Measurements from ENCODE around the gene CARMIL1. TPM values are rescaled to one million over a fixed set of nuclear protein-coding genes. Genes with fewer than 3 reads are reported as not detected.

Gene CARMIL1
- total RNA-seq, 1 donor from 2014 or later, result 1.7 TPM

DNA sequence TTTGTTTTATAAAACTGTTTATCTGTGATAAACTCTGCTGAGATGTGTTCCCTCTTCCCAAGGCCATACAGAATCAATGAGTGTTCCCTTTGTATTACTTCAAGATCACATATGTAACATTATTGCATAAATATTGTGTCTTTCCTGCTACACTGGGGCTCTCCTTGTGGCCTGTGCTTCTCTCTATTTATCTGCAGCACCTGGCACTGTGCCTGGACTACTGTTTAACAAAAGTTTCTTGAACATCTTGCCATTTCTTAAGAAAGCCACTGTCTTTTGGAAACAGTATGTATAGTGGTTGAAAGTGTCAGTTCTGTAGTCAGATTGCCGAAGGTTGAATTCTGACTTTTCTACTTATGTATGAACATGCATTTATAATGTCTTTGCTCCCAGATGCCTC is 203.8 kb downstream of the CARMIL1 start:
- H3K9me3 Mint-ChIP-seq, result no peaks in the 10 kb centered on the region
- no peak overlapping the region for H3K27ac Mint-ChIP-seq
- intact Hi-C loops (cut with micrococcal nuclease), result no loop called here
- no peak overlapping the region for H3K4me3 Mint-ChIP-seq
- H3K36me3 Mint-ChIP-seq (ENCODE audit: low read depth), result no peaks in the 10 kb centered on the region
- DNase-seq (ENCODE audit: low spot score), result no peak
- H3K27me3 Mint-ChIP-seq (ENCODE audit: insufficient read depth), result no peaks in the 10 kb centered on the region
- H3K4me1 Mint-ChIP-seq (ENCODE audit: low read depth), result no peaks in the 10 kb centered on the region

DNA sequence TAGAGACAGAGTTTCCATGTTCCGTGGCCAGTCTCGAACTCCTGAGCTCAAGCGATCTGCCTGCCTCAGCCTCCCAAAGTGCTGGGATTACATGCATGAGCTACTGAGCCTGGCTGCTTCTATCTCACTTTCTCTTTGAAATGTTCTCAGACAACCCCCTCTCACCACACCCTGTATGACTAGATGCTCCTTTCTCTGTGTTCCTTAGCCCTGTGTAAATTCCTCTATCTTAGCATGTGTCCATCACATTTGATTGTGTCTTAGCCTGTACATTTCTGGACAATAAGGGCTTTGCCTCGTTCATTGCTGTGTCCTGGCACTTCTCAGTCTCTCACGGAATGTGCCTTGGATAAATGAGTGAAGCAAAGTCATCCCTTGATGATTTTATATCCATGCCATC is 204.8 kb downstream of the CARMIL1 start:
- no peaks in the 10 kb centered on the region for H3K4me1 Mint-ChIP-seq (ENCODE audit: low read depth)
- DNase-seq (ENCODE audit: low spot score), result no peak
- no peaks in the 10 kb centered on the region for H3K27me3 Mint-ChIP-seq (ENCODE audit: insufficient read depth)
- H3K36me3 Mint-ChIP-seq (ENCODE audit: low read depth), result no peaks in the 10 kb centered on the region
- intact Hi-C loops (cut with micrococcal nuclease), result no loop called here
- H3K4me3 Mint-ChIP-seq, result no peak overlapping the region
- H3K27ac Mint-ChIP-seq, result no peak overlapping the region
- H3K9me3 Mint-ChIP-seq, result no peaks in the 10 kb centered on the region

DNA sequence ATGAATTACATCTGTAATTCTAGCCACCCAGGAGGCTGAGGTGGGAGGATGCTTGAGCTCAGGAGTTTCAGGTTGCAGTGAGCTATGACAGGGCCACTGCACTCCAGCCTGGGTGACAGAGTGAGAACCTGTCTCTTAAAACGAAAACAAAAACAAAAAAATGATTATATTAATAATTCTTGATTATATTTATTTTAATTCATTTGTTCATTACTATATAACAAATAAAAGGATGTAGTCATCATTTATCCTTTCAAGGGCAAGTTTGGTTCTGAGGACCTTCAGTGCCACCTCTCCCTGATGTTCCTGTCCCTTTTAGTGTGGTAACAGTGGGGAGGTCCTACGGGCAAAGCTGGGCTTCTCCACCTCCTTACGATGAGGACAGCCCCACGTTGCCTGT is 205.7 kb downstream of the CARMIL1 start:
- peaks cover 3% of the 10 kb centered on the region for H3K4me1 Mint-ChIP-seq (ENCODE audit: low read depth)
- H3K36me3 Mint-ChIP-seq (ENCODE audit: low read depth), result no peaks in the 10 kb centered on the region
- no peaks in the 10 kb centered on the region for H3K27me3 Mint-ChIP-seq (ENCODE audit: insufficient read depth)
- DNase-seq (ENCODE audit: low spot score), result no peak
- no peak overlapping the region for H3K4me3 Mint-ChIP-seq
- H3K27ac Mint-ChIP-seq, result no peak overlapping the region
- no peaks in the 10 kb centered on the region for H3K9me3 Mint-ChIP-seq
- intact Hi-C loops (cut with micrococcal nuclease), result no loop called here

DNA sequence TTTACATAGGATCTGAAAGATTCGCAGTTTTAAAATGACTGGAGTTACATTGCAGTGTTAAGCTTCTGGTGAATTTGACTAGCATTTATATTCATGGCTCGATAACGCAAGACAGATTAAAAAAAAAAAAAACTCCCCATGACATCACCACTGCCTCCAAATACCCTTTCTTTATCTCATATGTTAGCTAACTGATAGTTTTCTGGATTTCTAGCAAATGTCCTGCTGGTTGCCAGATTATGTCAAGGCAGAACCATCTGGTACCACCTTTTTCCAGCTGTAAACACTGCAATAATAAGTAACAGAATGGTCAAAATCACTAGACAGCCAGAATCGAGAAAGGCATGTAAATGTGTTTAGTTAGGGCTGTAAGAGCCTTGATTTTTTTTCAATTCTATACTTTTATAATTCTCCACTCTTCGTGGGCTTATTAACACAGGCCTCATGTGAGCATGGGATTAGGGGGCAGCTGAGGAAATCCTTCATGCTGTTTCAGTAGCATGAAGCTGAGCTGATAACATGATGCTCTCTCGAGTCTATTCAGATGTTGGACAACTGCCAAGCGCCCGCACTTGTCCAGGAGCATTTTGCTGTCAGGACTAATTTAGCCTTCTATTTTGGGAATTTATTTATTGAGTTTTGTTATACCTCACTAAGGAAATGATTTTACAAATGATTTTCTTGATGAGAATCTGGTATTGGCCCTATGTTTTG is 206.8 kb downstream of the CARMIL1 start:
- no peaks in the 10 kb centered on the region for H3K36me3 Mint-ChIP-seq (ENCODE audit: low read depth)
- no peak for DNase-seq (ENCODE audit: low spot score)
- no peak overlapping the region for H3K27ac Mint-ChIP-seq
- no peaks in the 10 kb centered on the region for H3K9me3 Mint-ChIP-seq
- H3K4me1 Mint-ChIP-seq (ENCODE audit: low read depth), result peaks cover 7% of the 10 kb centered on the region
- H3K4me3 Mint-ChIP-seq, result no peak overlapping the region
- H3K27me3 Mint-ChIP-seq (ENCODE audit: insufficient read depth), result no peaks in the 10 kb centered on the region
- intact Hi-C loops (cut with micrococcal nuclease), result no loop called here

DNA sequence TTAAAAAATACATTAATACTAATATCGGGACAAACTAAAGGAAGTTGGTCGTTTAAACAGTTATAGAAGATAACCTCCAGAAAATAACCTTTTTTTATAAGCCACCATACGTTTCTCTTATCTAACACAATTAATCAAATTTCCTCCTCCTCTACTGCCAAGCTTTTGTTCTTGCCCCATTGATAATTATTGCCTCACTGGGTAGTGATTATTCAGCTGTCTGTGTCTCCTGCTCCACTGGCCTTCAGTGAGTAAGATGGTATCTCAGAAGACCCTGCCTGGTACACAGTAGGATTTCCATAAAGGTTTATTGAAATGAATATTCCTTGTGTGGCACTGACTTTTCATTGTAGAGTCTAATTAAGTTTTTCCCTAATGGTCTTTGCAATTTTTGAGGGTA is 207.4 kb downstream of the CARMIL1 start:
- intact Hi-C loops (cut with micrococcal nuclease), result no loop called here
- Mint-ChIP-seq H3K4me3 (no peak overlapping the region), H3K36me3 (ENCODE audit: low read depth) (no peaks in the 10 kb centered on the region), H3K4me1 (ENCODE audit: low read depth) (peaks cover 7% of the 10 kb centered on the region), H3K9me3 (no peaks in the 10 kb centered on the region), H3K27ac (no peak overlapping the region), H3K27me3 (ENCODE audit: insufficient read depth) (no peaks in the 10 kb centered on the region)
- DNase-seq (ENCODE audit: low spot score), result no peak

DNA sequence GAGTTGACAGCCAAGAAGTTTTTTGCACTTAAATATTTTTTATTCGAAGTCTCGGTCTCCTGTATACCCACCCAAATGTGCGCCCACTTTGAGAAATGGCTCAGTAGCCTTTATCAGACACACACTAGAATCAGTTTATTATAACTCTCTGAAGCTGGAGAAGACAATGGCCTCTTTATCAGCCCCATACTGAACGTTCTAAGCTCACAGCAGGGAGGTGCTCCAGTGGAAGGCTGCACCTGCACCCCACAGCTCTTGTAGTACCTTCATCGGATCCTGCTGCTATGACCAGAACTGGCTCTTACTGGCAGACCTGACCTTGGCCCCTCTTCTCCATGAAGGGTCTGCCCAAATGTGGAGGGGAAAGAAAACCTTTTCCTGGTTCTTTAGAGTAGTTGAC is 207.8 kb downstream of the CARMIL1 start:
- Mint-ChIP-seq H3K27me3 (ENCODE audit: insufficient read depth) (no peaks in the 10 kb centered on the region), H3K36me3 (ENCODE audit: low read depth) (no peaks in the 10 kb centered on the region), H3K4me3 (no peak overlapping the region), H3K4me1 (ENCODE audit: low read depth) (peaks cover 7% of the 10 kb centered on the region), H3K9me3 (no peaks in the 10 kb centered on the region), H3K27ac (no peak overlapping the region)
- DNase-seq (ENCODE audit: low spot score), result no peak
- intact Hi-C loops (cut with micrococcal nuclease), result no loop called here

DNA sequence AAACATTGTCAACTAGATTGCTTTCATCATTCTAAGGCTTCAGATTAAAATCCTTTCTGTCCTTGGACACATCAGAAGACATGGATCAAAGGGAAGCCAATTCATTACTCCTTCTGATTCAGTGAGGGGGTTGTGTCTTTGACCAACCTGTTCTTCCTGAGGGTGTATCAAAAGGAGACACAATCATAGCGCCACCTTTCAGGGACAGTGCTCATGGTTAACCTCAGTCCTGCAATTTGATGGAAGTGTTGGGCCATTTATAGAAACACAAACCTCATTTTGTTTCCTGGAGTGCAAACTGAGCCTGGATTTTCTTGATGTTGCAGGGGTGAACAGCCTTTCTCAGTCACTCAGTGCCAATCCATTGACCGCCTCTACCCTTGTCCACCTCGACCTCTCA is 209.0 kb downstream of the CARMIL1 start:
- H3K4me1 Mint-ChIP-seq (ENCODE audit: low read depth), result peaks cover 7% of the 10 kb centered on the region

DNA sequence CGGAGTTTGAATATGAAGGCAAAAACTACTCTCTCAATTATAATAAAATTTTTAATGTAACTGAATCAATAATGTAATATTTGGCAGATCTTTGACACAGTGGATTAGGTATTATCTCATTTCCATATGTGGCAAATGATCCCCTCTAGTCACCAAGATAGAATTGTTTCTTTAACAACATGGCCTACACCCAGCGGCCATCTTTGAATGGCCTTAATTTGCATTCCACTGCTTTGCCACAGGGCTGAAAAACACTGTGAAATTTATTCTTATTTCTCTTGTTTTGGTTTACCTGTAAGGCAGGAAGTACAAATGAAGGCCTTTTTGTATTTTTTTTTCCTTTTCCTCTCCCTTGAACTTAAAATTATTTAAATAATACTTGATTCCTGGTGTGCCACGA is 210.2 kb downstream of the CARMIL1 start:
- Mint-ChIP-seq H3K27me3 (ENCODE audit: insufficient read depth) (no peaks in the 10 kb centered on the region), H3K9me3 (no peaks in the 10 kb centered on the region), H3K4me1 (ENCODE audit: low read depth) (peaks cover 7% of the 10 kb centered on the region), H3K36me3 (ENCODE audit: low read depth) (no peaks in the 10 kb centered on the region), H3K27ac (no peak overlapping the region), H3K4me3 (no peak overlapping the region)
- intact Hi-C loops (cut with micrococcal nuclease), result no loop called here
- no peak for DNase-seq (ENCODE audit: low spot score)

More for the DNA sequence above, 209.0 kb downstream of the CARMIL1 start:
- Mint-ChIP-seq H3K27ac (no peak overlapping the region), H3K4me3 (no peak overlapping the region), H3K36me3 (ENCODE audit: low read depth) (no peaks in the 10 kb centered on the region), H3K27me3 (ENCODE audit: insufficient read depth) (no peaks in the 10 kb centered on the region), H3K9me3 (no peaks in the 10 kb centered on the region)
- intact Hi-C loops (cut with micrococcal nuclease), result no loop called here
- no peak for DNase-seq (ENCODE audit: low spot score)

DNA sequence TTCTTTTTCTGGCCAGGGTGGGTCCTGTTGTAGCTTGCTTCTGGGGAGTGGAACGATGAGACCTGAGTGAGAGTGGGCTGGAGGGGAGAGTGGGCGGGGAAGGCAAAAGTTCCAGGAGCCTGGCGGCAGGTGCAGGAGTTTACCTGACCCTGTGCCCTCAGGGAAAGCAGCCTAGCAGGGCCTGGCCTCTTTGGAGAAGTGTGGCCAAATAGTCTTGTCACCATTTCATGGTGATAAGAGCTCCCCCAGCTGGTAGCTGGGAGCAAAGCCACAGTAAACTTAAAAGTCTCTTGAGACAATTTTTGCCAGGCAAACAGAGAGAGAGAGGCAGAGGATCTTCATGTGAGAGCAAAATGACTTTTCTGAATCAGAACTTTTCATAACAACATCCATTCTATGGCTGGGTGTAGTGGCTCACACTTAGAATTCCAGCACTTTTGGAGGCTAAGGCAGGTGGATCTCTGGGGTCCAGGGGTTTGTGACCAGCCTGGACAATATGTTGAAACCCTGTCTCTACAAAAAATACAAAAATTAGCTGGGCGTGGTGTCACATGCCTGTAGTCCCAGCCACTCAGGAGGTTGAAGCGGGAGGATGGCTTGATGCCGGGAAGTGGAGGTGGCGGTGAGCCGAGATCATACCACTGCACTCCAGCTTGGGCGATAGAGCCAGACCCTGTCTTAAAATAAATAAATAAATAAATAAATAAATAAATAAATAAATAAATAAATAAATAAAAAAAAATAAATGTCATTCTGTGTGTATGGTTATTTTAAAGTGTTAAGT is 211.0 kb downstream of the CARMIL1 start:
- Mint-ChIP-seq H3K27ac (peak overlapping the region; percentile 0), H3K36me3 (ENCODE audit: low read depth) (no peaks in the 10 kb centered on the region), H3K4me3 (no peak overlapping the region)

DNA sequence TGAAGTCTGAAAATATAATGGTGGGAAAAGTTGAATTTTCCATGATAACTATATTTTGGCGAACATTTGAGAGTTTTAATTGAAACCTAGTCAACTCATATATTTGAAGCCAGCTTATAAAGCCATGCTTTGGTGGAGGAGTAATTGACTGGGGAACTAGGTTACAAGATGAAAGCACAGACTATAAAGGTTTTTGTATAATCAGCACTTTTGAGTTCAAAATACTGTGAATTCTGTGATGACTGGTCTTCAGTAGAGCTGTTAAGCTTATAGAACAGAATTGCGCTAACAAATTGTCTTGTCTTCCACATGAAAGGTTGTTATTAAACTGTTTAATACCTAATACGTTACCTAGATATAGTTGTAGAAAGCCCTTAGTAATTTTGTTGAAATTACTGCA is 213.8 kb downstream of the CARMIL1 start:
- Mint-ChIP-seq H3K4me3 (no peak overlapping the region), H3K4me1 (ENCODE audit: low read depth) (peaks cover 7% of the 10 kb centered on the region)
- intact Hi-C loops (cut with micrococcal nuclease), result loop anchor here (5.0 kb wide), 1 partner anchor 156 kb away; no protein-coding TSS in a partner anchor

More for the DNA sequence above, 211.0 kb downstream of the CARMIL1 start:
- Mint-ChIP-seq H3K27me3 (ENCODE audit: insufficient read depth) (no peaks in the 10 kb centered on the region), H3K4me1 (ENCODE audit: low read depth) (peaks cover 7% of the 10 kb centered on the region), H3K9me3 (no peaks in the 10 kb centered on the region)
- DNase-seq (ENCODE audit: low spot score), result peak; percentile 59
- intact Hi-C loops (cut with micrococcal nuclease), result loop anchor here (1.0 to 5.0 kb wide), 7 partner anchors 66 to 267 kb away; no protein-coding TSS in a partner anchor

DNA sequence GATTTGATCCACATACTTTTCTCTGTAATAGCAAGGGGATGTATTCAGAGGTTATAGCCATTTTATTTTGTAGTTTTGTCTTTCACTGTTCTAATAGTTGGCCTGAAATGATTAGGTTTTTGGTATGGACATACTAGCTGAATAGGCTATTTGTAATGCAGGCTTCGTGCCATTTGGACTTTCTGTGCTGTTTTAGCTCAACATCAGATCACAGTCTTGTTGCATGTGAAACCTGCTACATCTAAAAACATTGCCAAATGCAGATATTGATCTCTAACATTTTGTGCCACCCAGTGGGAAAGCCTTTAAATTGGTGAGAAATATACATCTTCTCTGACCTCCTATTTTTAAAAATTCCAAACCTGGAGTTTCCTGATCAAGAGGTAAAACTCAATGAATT is 215.3 kb downstream of the CARMIL1 start:
- H3K4me1 Mint-ChIP-seq (ENCODE audit: low read depth), result peaks cover 7% of the 10 kb centered on the region
- H3K36me3 Mint-ChIP-seq (ENCODE audit: low read depth), result no peaks in the 10 kb centered on the region
- no peaks in the 10 kb centered on the region for H3K27me3 Mint-ChIP-seq (ENCODE audit: insufficient read depth)
- no peak overlapping the region for H3K27ac Mint-ChIP-seq
- no peaks in the 10 kb centered on the region for H3K9me3 Mint-ChIP-seq
- no peak for DNase-seq (ENCODE audit: low spot score)
- no peak overlapping the region for H3K4me3 Mint-ChIP-seq
- intact Hi-C loops (cut with micrococcal nuclease), result loop anchor here (5.0 kb wide), 1 partner anchor 157 kb away; no protein-coding TSS in a partner anchor

More for the DNA sequence above, 213.8 kb downstream of the CARMIL1 start:
- no peaks in the 10 kb centered on the region for H3K36me3 Mint-ChIP-seq (ENCODE audit: low read depth)
- H3K27me3 Mint-ChIP-seq (ENCODE audit: insufficient read depth), result no peaks in the 10 kb centered on the region
- no peak overlapping the region for H3K27ac Mint-ChIP-seq
- DNase-seq (ENCODE audit: low spot score), result no peak
- H3K9me3 Mint-ChIP-seq, result no peaks in the 10 kb centered on the region

DNA sequence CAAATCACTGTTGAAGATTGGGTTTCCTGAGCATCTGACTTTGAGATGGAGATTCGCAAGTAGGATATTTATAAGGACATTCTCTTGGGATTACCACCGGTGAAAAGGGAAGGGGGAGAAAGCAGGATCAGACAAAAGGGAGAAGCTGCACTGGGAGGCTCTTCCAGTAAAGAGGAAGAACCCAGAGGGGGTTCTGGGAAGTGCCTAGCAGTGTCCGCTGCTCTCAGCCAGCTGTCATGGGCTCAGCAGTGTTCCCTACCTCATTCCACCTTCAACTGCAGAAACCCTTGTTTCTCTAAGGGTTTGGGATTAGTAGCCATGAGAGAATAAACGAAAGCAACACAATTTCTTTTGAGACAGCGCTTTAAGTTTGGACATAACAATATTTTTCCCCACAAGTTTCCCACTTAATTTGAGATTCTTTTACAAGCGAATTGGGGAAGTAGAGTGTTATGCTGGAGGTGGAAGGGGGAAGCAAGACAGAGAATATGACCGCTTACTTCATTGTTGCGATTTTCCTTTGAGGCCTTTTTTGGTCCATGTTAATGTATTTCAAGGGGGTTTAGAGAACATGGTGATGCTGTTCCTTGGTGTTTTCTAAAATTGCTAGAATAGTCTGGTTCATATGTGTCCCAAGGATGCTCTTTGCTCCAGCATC is 218.3 kb downstream of the CARMIL1 start:
- Mint-ChIP-seq H3K27ac (no peak overlapping the region), H3K4me1 (ENCODE audit: low read depth) (no peaks in the 10 kb centered on the region), H3K27me3 (ENCODE audit: insufficient read depth) (no peaks in the 10 kb centered on the region), H3K9me3 (no peaks in the 10 kb centered on the region), H3K36me3 (ENCODE audit: low read depth) (no peaks in the 10 kb centered on the region), H3K4me3 (no peak overlapping the region)
- intact Hi-C loops (cut with micrococcal nuclease), result no loop called here
- DNase-seq (ENCODE audit: low spot score), result no peak

DNA sequence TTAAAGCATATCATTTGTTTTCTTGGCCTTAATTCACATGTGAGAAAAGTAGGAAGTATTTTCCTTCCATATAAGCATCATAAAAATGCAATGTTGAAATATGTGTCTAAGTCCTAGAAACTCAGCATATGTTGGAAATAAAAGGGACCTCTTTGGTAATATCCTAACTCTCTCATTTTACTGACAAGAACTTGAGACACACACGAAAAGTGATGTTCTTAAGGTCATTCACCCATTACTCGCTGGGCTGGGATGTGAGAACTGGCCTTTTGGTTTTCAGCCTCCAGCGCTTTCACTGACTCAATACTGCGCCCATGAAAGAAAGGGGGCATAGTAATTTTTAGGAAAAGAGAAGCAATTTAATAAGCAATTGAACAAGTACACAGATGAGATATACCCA is 219.3 kb downstream of the CARMIL1 start:
- intact Hi-C loops (cut with micrococcal nuclease), result no loop called here
- H3K27me3 Mint-ChIP-seq (ENCODE audit: insufficient read depth), result no peaks in the 10 kb centered on the region
- no peak for DNase-seq (ENCODE audit: low spot score)

More for the DNA sequence above, 219.3 kb downstream of the CARMIL1 start:
- no peak overlapping the region for H3K27ac Mint-ChIP-seq
- no peaks in the 10 kb centered on the region for H3K9me3 Mint-ChIP-seq
- H3K4me3 Mint-ChIP-seq, result no peak overlapping the region
- no peaks in the 10 kb centered on the region for H3K36me3 Mint-ChIP-seq (ENCODE audit: low read depth)
- no peaks in the 10 kb centered on the region for H3K4me1 Mint-ChIP-seq (ENCODE audit: low read depth)

All from activated T-helper 1 cell treated with anti-CD3 and anti-CD28 coated beads, Interleukin-12 subunit alpha, Interleukin-12 subunit beta, Interleukin-2, Interleukin-4 antibody, amounts not matched to agents 30 ng/mL and 10 ng/mL and 1 ng/mL, durations not matched to agents 14 hours and 24 hours and 36 hours (primary cell).